GM18511 (cell line): Measurements from ENCODE around the gene LYPD5.
"Not testable (repeated sequence)": the region's sequence is repeated elsewhere in the genome, so short reads cannot be mapped to it uniquely, and the experiment has no call there.

Experiments
- ATAC-seq: cut with Tn5 transposase; IDR thresholded peaks from one replicate; pipeline ENCODE4 v1.9.1; 2021; ENCODE audit warnings: mild to moderate bottlenecking, moderate library complexity; ENCODE audit not compliant: unreplicated experiment

The LYPD5 gene

GRCh38 chr19:43802216-43802951 is at the start of gene LYPD5:
LYPD5 (minus strand) TSS chr19:43802447; CDS start chr19:43802380, 67 bp downstream.
- no peak for ATAC-seq

- ATAC-seq, result no peak
These were observed 46.6 kb upstream of the LYPD5 start for GRCh38 chr19:43848821-43849220.

GRCh38 chr19:43847884-43848283 is 45.6 kb upstream of the LYPD5 start:
- no peak for ATAC-seq

GRCh38 chr19:43847246-43847645 is 45.0 kb upstream of the LYPD5 start:
- no peak for ATAC-seq

- ATAC-seq, result no peak
These were observed 39.8 kb upstream of the LYPD5 start for GRCh38 chr19:43842007-43842406.

- ATAC-seq, result no peak
These were observed 36.9 kb upstream of the LYPD5 start for GRCh38 chr19:43839139-43839538.

GRCh38 chr19:43826787-43827754 is 24.8 kb upstream of the LYPD5 start, which contains the start of gene ZNF283:
ZNF283 (plus strand) TSS chr19:43827321; CDS start chr19:43833505, 6,184 bp downstream.
- peak; percentile 94 for ATAC-seq

- ATAC-seq, result not testable (repeated sequence)
These were observed 22.3 kb upstream of the LYPD5 start for GRCh38 chr19:43824572-43824971.

GRCh38 chr19:43823856-43824255 is 21.6 kb upstream of the LYPD5 start:
- ATAC-seq, result not testable (repeated sequence)

- ATAC-seq, result no peak
These were observed 18.6 kb upstream of the LYPD5 start for GRCh38 chr19:43820884-43821215.

- ATAC-seq, result no peak
These were observed 18.0 kb upstream of the LYPD5 start for GRCh38 chr19:43820098-43820883.

- ATAC-seq, result no peak
These were observed 16.3 kb upstream of the LYPD5 start for GRCh38 chr19:43818500-43818899.

GRCh38 chr19:43817454-43817853 is 15.2 kb upstream of the LYPD5 start:
- not testable (repeated sequence) for ATAC-seq

- ATAC-seq, result no peak
These were observed 12.6 kb upstream of the LYPD5 start for GRCh38 chr19:43814663-43815352.

GRCh38 chr19:43812688-43813087 is 10.4 kb upstream of the LYPD5 start:
- no peak for ATAC-seq

- ATAC-seq, result no peak
These were observed 10.0 kb upstream of the LYPD5 start for GRCh38 chr19:43812259-43812658.

GRCh38 chr19:43811837-43812236 is 9.6 kb upstream of the LYPD5 start:
- no peak for ATAC-seq

GRCh38 chr19:43809762-43810696 is 7.8 kb upstream of the LYPD5 start:
- ATAC-seq, result no peak

GRCh38 chr19:43807651-43808050 is 5.4 kb upstream of the LYPD5 start:
- ATAC-seq, result no peak
